K562 (cell line): ENCODE data around the gene ZNF506. TPM values are rescaled to one million over a fixed set of nuclear protein-coding genes. Genes with fewer than 3 reads are reported as not detected.

Experiments used
- ATAC-seq: fragments of 200-7000 bp; cut with Tn5 transposase; 3 replicates; pipeline ENCODE4 v1.9.1; 2020; ENCODE audit warnings: moderate library complexity
- BruUV-seq: library from RNA; stranded (reverse); fragments of 400-500 nt; replicated peaks from 2 replicates; lab custom pipeline; 2021; lab: Mats Ljungman, UMichigan
- CTCF ChIA-PET: fragments of 300-600 bp; formaldehyde crosslinking; extraction: SDS; loops from one replicate; lab custom pipeline; 2021; ENCODE audit warnings: low intra/inter-chr PET ratio; lab: Yijun Ruan, JAX
- POLR2A ChIA-PET: fragments of 300-600, 350-650 bp; sonication (Branson Sonifier 250); formaldehyde crosslinking; extraction: SDS; loops from one replicate; lab custom pipeline; 2021; ENCODE audit warnings: antibody characterized with exemption, inconsistent platforms; lab: Yijun Ruan, JAX
- DNase-seq, 4 experiments: peaks; one replicate each; pipeline versions ENCODE4 v3.0.0 to v3.0.0-alpha.2; 2011 to 2018; ENCODE audit warnings: low spot score in 3 of 4, mixed read lengths in 3 of 4; ENCODE audit errors: extremely low read depth in 1 of 4
- FAIRE-seq: peaks from 2 replicates; lab custom pipeline; 2011; peaks lifted over from hg19 to GRCh38; lab: Jason Lieb, UNC
- H2AFZ ChIP-seq: 2 replicates; pipeline ENCODE4 v1.6.0; 2011; ENCODE audit warnings: low read depth, low read length, control low read depth, inconsistent platforms
- H3K27ac ChIP-seq: fragments of 200-600 bp; 3 replicates; pipeline ENCODE4 v1.8.0; 2011; ENCODE audit warnings: low read depth, mild to moderate bottlenecking, control low read depth, inconsistent platforms, low read length, moderate library complexity, mixed read lengths; ENCODE audit errors: extremely low read depth
- H3K27me3 ChIP-seq, 2 experiments: fragments of 300-600 bp in 1 of 2; 2 replicates in 1 of 2; 3 replicates in 1 of 2; pipeline versions ENCODE4 v1.6.0 to v1.8.0; 2011; ENCODE audit warnings: inconsistent platforms in 2 of 2, low read length in 2 of 2, mild to moderate bottlenecking in 1 of 2, mixed read lengths in 1 of 2, moderate library complexity in 1 of 2; ENCODE audit not compliant: control insufficient read depth in 2 of 2, insufficient read depth in 2 of 2
- H3K36me3 ChIP-seq: fragments of 300-600 bp; 3 replicates; pipeline ENCODE4 v1.8.0; 2011; ENCODE audit warnings: mild to moderate bottlenecking, low read length, inconsistent platforms; ENCODE audit not compliant: control insufficient read depth, insufficient read depth
- H3K4me1 ChIP-seq, 2 experiments: fragments of 200-600 bp in 1 of 2; replicated peaks in 1 of 2; 2 replicates in 1 of 2; 3 replicates in 1 of 2; pipeline versions ENCODE4 v1.5.1 to v1.8.0; 2011; ENCODE audit warnings: inconsistent platforms in 2 of 2, low read length in 2 of 2, mild to moderate bottlenecking in 1 of 2, mixed read lengths in 1 of 2, moderate library complexity in 1 of 2; ENCODE audit not compliant: control insufficient read depth in 2 of 2, insufficient read depth in 2 of 2
- H3K4me2 ChIP-seq: 2 replicates; pipeline ENCODE4 v1.6.1; 2011; ENCODE audit warnings: low read length, control low read depth, inconsistent platforms, mixed read lengths; ENCODE audit not compliant: insufficient read depth
- H3K4me3 ChIP-seq: fragments of 200-600 bp; sonication (generic), shearing (Covaris generic); 2 replicates; pipeline ENCODE4 v1.5.1; 2016; ENCODE audit warnings: control low read depth, inconsistent platforms
- H3K79me2 ChIP-seq: fragments of 200-600 bp; 3 replicates; pipeline ENCODE4 v1.8.0; 2011; ENCODE audit warnings: low read length, inconsistent platforms; ENCODE audit not compliant: control insufficient read depth, insufficient read depth
- H3K9ac ChIP-seq, 2 experiments: 2 replicates each; pipeline versions ENCODE4 v1.6.0 to v1.6.1; 2011; ENCODE audit warnings: low read depth in 2 of 2, low read length in 2 of 2, control low read depth in 1 of 2, inconsistent platforms in 1 of 2, mild to moderate bottlenecking in 1 of 2, mixed read lengths in 1 of 2; ENCODE audit not compliant: insufficient read depth in 1 of 2
- H3K9me1 ChIP-seq: one replicate; pipeline ENCODE4 v1.6.0; 2011; ENCODE audit warnings: inconsistent platforms, mild to moderate bottlenecking, low read length, moderate library complexity; ENCODE audit not compliant: control insufficient read depth, insufficient read depth
- H3K9me3 ChIP-seq: replicated peaks from 2 replicates; pipeline ENCODE4 v1.5.1; 2011; ENCODE audit warnings: low read depth, low read length, inconsistent platforms; ENCODE audit not compliant: control insufficient read depth, insufficient read depth
- H4K20me1 ChIP-seq: replicated peaks from 2 replicates; pipeline ENCODE4 v1.6.1; 2011; ENCODE audit warnings: low read length, inconsistent platforms, mixed read lengths; ENCODE audit not compliant: control insufficient read depth, insufficient read depth
- ELF1 ChIP-seq: fragments of 200-800 bp; sonication (Bioruptor generic); IDR thresholded peaks from 2 replicates; pipeline ENCODE4 v1.6.1; 2016; ENCODE audit warnings: missing genetic modification characterization, missing compliant biosample characterization
- EP400 ChIP-seq: fragments of 450-650 bp; IDR thresholded peaks from 2 replicates; pipeline ENCODE4 v1.6.1; 2017; ENCODE audit warnings: antibody characterized with exemption, mild to moderate bottlenecking, moderate library complexity
- ETV5 ChIP-seq: sonication (generic); formaldehyde crosslinking; IDR thresholded peaks from 2 replicates; pipeline ENCODE4 v1.4.0; 2020; ENCODE audit warnings: low read depth, mild to moderate bottlenecking, missing genetic modification reagents
- FOXJ2 ChIP-seq: fragments of 200-800 bp; sonication (Bioruptor generic); IDR thresholded peaks from 2 replicates; pipeline ENCODE4 v1.6.1; 2016; ENCODE audit warnings: missing genetic modification characterization, missing compliant biosample characterization
- GMEB1 ChIP-seq: fragments of 250-450 bp; sonication (Bioruptor Pico); IDR thresholded peaks from 2 replicates; pipeline ENCODE4 v1.4.0; 2020; ENCODE audit warnings: mild to moderate bottlenecking
- MBD2 ChIP-seq: sonication (generic); IDR thresholded peaks from 2 replicates; pipeline ENCODE4 v1.6.1; 2016; ENCODE audit warnings: low read depth, borderline replicate concordance
- MEF2A ChIP-seq: IDR thresholded peaks from 2 replicates; pipeline ENCODE4 v1.6.1; 2011; ENCODE audit warnings: low read depth, mild to moderate bottlenecking, low read length, moderate library complexity; ENCODE audit not compliant: control insufficient read depth
- MYC ChIP-seq, 2 experiments: fragments of 250-450 bp in 1 of 2; sonication (Bioruptor Pico) in 1 of 2; IDR thresholded peaks; 2 replicates each; pipeline versions ENCODE4 v1.5.1 to v1.6.1; 2012 to 2021; ENCODE audit warnings: low read depth in 2 of 2, borderline replicate concordance in 1 of 2, improper control_type of control experiment in 1 of 2, low read length in 1 of 2, mild to moderate bottlenecking in 1 of 2, moderate library complexity in 1 of 2
- NFRKB ChIP-seq: fragments of 450-650 bp; IDR thresholded peaks from 2 replicates; pipeline ENCODE4 v1.6.1; 2016; ENCODE audit warnings: low read depth
- PTTG1 ChIP-seq: fragments of 450-650 bp; IDR thresholded peaks from 2 replicates; pipeline ENCODE4 v1.6.1; 2016; ENCODE audit warnings: low read depth, mild to moderate bottlenecking, missing genetic modification characterization, missing compliant biosample characterization
- SIX5 ChIP-seq, 2 experiments: IDR thresholded peaks; 2 replicates each; pipeline ENCODE4 v1.6.1; 2011; ENCODE audit warnings: low read length in 2 of 2, borderline replicate concordance in 1 of 2, low read depth in 1 of 2, mild to moderate bottlenecking in 1 of 2, moderate library complexity in 1 of 2; ENCODE audit not compliant: insufficient read depth in 1 of 2
- TFAP4 ChIP-seq: sonication (generic); formaldehyde crosslinking; IDR thresholded peaks from 2 replicates; pipeline ENCODE4 v1.8.0; 2022; ENCODE audit warnings: missing genetic modification reagents, mild to moderate bottlenecking, moderate library complexity, borderline replicate concordance
- TRIM24 ChIP-seq, 2 experiments: fragments of 450-650 bp; IDR thresholded peaks; 2 replicates each; pipeline ENCODE4 v1.6.1; 2016
- ZBTB12 ChIP-seq: fragments of 250-450 bp; sonication (Bioruptor Pico); IDR thresholded peaks from 2 replicates; pipeline ENCODE4 v1.4.0; 2020
- ZNF140 ChIP-seq: fragments of 250-450 bp; sonication (Bioruptor Pico); IDR thresholded peaks from 2 replicates; pipeline ENCODE4 v1.8.0; 2021; ENCODE audit warnings: moderate library complexity, mild to moderate bottlenecking, inconsistent platforms
- ZNF263 ChIP-seq: sonication (generic); formaldehyde crosslinking; IDR thresholded peaks from 2 replicates; pipeline ENCODE4 v1.8.0; 2022; ENCODE audit warnings: mild to moderate bottlenecking, missing genetic modification reagents, borderline replicate concordance
- ZNF707 ChIP-seq: fragments of 250-450 bp; sonication (Bioruptor Pico); conservative IDR thresholded peaks from 2 replicates; pipeline ENCODE4 v1.8.0; 2022; ENCODE audit warnings: inconsistent platforms, mild to moderate bottlenecking, moderate library complexity
- WGBS: fragments of 100-300 bp; shearing (Covaris generic); methylation state at CpG from one replicate; pipeline ENCODE4 v1.1.6; 2016; ENCODE audit warnings: low coverage, mixed read lengths; ENCODE audit not compliant: insufficient coverage; ENCODE audit errors: missing lambda C conversion rate; 5-methylcytosine and 5-hydroxymethylcytosine counted together
- in situ Hi-C: fragments of 300-500 bp; cut with MboI; formaldehyde crosslinking; loops from 4 replicates; pipeline ENCODE4 v1.15.0; 2018; ENCODE audit warnings: inconsistent platforms, mixed read lengths
- intact Hi-C: fragments of 100-400 bp; cut with micrococcal nuclease; formaldehyde crosslinking; loops from 2 replicates; pipeline ENCODE4 v1.14.2; 2022
- polyA plus RNA-seq, 8 experiments: library from polyadenylated mRNA; depleted of rRNA in 4 of 8; stranded (reverse) in 5 of 8; unstranded in 3 of 8; fragments of >200 nt; fragmentation: Nextera tagmentation in 2 of 8; fragmentation: Illumina TruSeq in 1 of 8; extraction: Ambion mirVana in 2 of 8; extraction: Trizol in 1 of 8; gene quantifications; 2 replicates each; pipeline versions ENCODE4 v1.2.1 to v1.2.3, GENCODE V29; 2011 to 2014; ENCODE audit warnings: inconsistent platforms in 1 of 8, missing spikeins in 1 of 8
- total RNA-seq, 7 experiments: library from RNA; depleted of rRNA in 6 of 7; stranded (reverse); fragments of >200 nt in 6 of 7; fragmentation: Illumina TruSeq in 2 of 7; extraction: Trizol in 2 of 7; gene quantifications; 2 replicates each; pipeline versions ENCODE4 v1.2.1 to v1.2.3, GENCODE V29; 2011 to 2021; ENCODE audit warnings: low replicate concordance in 1 of 7

Gene ZNF506
- total and polyA plus RNA-seq, 9 of the 15 experiments (the other 6 are each of a cell fraction or from before 2014, with no cell fraction given), result 0.03 to 0.44 (median 0.14) TPM; not detected in 2

GRCh38 chr19:19776206-19777008 is 45.1 kb downstream of the ZNF506 start:
- peak overlapping the region; percentile 98 for H3K4me2 ChIP-seq
- H3K9ac ChIP-seq, result peak overlapping the region; percentile 69 to 84
- no peaks in the 10 kb centered on the region for H4K20me1 ChIP-seq
- BruUV-seq, result no TSS peak
- peak overlapping the region; percentile 63 for H3K4me3 ChIP-seq
- no peaks in the 10 kb centered on the region for H3K27me3 ChIP-seq
- no peaks in the 10 kb centered on the region for H3K36me3 ChIP-seq
- in situ Hi-C loops, result no loop called here
- peak; percentile 100 for ATAC-seq
- H3K79me2 ChIP-seq, result peaks cover 15% of the 10 kb centered on the region
- H3K4me1 ChIP-seq, result no peaks in the 10 kb centered on the region; a peak in 1 of 5 replicates
- H3K9me1 ChIP-seq, result no peaks in the 10 kb centered on the region
- peak overlapping the region; percentile 31; the same call in 2 of the 3 replicates for H3K27ac ChIP-seq
- peak; percentile 92 to 98 (median 92) for DNase-seq
- ChIA-PET POLR2A (interaction anchor here (0.6 to 2.0 kb wide), 8 partner anchors 12 to 125 kb away, joined by 3 to 11 read pairs (median 4); partner anchors contain the start of genes ZNF253 and ZNF93), CTCF (no interaction called here)
- FAIRE-seq, result peak; percentile 99
- WGBS, result 2% methylated on average over 36 of the region's 36 CpGs
- H2AFZ ChIP-seq, result peak overlapping the region; percentile 97
- no peaks in the 10 kb centered on the region for H3K9me3 ChIP-seq
- intact Hi-C loops, result no loop called here
- TF ChIP-seq TRIM24 (IDR thresholded peaks at IDR 0.05) (no peak), NFRKB (0 out of 2 replicates have a peak, but pooled peaks have one; percentile 64), PTTG1 (no peak), GMEB1 (CRISPR knock-in tag) (peak; percentile 94), MEF2A (no peak), ZBTB12 (CRISPR knock-in tag) (peak; percentile 76), EP400 (peak; percentile 81), ELF1 (tag) (peak; percentile 75), MBD2 (peak; percentile 88), TFAP4 (peak; percentile 82), SIX5 (IDR thresholded peaks at IDR 0.05; ENCODE audit: borderline replicate concordance in 1 of 2, insufficient read depth in 1 of 2, low read depth in 1 of 2, low read length in 2 of 2) (peak; percentile 89 to 94), ZNF707 (CRISPR knock-in tag) (no peak), ZNF263 (CRISPR knock-in tag) (peak; percentile 18; the same call in 1 of the 2 replicates), ETV5 (0 out of 2 replicates have a peak, but pooled peaks have one; percentile 34), FOXJ2 (tag) (peak; percentile 68; the same call in 1 of the 2 replicates), ZNF140 (no peak), MYC (IDR thresholded peaks at IDR 0.05; ENCODE audit: low read depth, low read length) (peak; percentile 77), MYC (CRISPR knock-in tag; IDR thresholded peaks at IDR 0.05; ENCODE audit: borderline replicate concordance, low read depth) (no peak)
